ENCODE results near the gene GARIN6.
A peak's percentile ranks its signal among the peaks of the same experiment; 100 is the strongest.
"Not testable (repeated sequence)": the region's sequence is repeated elsewhere in the genome, so short reads cannot be mapped to it uniquely, and the experiment has no call there.

GARIN6 gene

DNA sequence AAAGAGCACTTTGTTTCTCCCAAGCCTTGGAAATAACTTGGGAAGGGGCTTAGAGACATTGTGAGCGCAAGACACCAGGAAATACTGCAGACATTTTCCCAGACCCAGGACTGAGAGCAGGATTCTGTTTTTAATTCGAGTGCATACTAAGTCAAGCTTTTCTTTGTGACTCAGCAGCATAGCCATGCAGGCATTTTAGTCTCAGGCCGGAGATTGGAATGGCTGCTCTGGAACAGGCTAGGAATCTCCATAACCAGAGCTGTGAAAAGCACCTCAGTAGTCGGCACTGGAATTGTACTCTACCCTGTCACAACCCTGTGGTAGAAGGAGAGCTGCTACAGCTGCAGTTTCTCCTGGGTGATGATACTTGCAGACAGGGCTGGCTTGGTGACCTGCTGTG lies 28.9 kb upstream of the GARIN6 start:
- H3K4me3 ChIP-seq (ENCODE audit: low read depth, low read length): no peak overlapping the region
- no peak for DNase-seq (ENCODE audit: low read depth, low spot score)
- POLR2A ChIA-PET: no interaction called here
- TF ChIP-seq, protein P1, sequence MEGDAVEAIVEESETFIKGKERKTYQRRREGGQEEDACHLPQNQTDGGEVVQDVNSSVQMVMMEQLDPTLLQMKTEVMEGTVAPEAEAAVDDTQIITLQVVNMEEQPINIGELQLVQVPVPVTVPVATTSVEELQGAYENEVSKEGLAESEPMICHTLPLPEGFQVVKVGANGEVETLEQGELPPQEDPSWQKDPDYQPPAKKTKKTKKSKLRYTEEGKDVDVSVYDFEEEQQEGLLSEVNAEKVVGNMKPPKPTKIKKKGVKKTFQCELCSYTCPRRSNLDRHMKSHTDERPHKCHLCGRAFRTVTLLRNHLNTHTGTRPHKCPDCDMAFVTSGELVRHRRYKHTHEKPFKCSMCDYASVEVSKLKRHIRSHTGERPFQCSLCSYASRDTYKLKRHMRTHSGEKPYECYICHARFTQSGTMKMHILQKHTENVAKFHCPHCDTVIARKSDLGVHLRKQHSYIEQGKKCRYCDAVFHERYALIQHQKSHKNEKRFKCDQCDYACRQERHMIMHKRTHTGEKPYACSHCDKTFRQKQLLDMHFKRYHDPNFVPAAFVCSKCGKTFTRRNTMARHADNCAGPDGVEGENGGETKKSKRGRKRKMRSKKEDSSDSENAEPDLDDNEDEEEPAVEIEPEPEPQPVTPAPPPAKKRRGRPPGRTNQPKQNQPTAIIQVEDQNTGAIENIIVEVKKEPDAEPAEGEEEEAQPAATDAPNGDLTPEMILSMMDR (IDR thresholded peaks at IDR 0.05; ENCODE audit: insufficient read depth, low read length, missing control alignments): no peak
- CTCF ChIA-PET: interaction anchor here (0.6 to 1.3 kb wide), 2 partner anchors 232 to 576 kb away, joined by 3 to 4 read pairs; no protein-coding TSS in a partner anchor

DNA sequence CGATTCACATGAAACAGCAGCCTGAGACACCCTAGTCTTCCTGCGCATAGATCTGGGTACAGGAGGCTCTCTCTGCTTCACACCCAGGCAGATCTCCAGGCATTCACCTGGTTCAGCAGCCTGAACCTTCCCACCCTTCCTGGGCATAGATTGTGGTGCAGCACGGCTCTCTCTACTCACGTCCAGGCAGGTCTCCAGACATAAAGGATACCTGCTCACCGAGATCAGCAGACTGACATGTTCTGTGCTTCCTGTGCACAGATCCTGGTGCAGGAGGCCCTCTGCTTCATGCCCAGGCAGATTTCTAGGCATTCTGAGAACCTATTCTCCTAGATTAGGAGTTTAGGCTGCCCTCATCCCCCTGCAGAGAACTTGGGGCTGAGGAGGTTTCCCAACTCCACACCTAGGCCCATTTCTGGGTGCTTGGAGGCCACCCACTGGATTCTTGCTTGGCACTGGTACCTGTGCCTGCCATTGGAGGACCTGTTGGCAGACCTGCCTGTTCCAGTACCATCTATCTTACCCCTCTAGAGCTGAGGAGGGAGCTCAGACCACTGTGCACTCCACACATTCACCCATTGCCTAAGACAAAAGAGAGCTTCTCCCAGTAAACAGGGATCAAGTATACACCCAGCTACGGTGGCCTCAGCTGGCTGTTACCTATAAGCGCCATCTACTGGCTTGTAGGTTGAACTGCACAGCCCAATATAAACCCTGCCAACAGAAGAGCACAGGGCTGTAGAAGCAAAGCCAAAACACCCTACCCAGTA lies 28.0 kb upstream of the GARIN6 start:
- TF ChIP-seq, protein P1 (IDR thresholded peaks at IDR 0.05; ENCODE audit: insufficient read depth, low read length, missing control alignments): peak; percentile 58

DNA sequence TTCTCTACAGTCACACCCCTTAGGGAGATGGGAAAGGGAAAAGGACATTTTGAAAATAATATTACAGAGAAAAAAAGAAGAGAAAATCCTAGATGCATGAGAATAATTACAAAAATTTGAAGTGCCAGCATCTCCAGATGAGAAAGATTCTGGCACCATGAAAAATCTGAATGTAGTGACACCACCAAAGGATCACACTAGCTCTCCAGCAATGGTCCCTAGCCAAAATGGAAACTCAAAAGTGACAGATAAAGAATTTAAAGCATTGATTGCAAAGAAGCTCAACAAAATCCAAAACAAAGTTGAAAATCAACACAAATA lies 27.4 kb upstream of the GARIN6 start:
- CTCF ChIA-PET: interaction anchor here (1.0 to 2.5 kb wide), 7 partner anchors 10 to 577 kb away, joined by 3 to 16 read pairs (median 8); no protein-coding TSS in a partner anchor
- no peak for DNase-seq (ENCODE audit: low read depth, low spot score)
- TF ChIP-seq, protein P1 (IDR thresholded peaks at IDR 0.05; ENCODE audit: insufficient read depth, low read length, missing control alignments): no peak
- POLR2A ChIA-PET: no interaction called here
- no peak overlapping the region for H3K4me3 ChIP-seq (ENCODE audit: low read depth, low read length)

More for the DNA sequence above, 28.0 kb upstream of the GARIN6 start:
- ChIA-PET CTCF (interaction anchor here (1.0 to 2.5 kb wide), 7 partner anchors 11 to 577 kb away, joined by 3 to 16 read pairs (median 8); no protein-coding TSS in a partner anchor), POLR2A (no interaction called here)
- H3K4me3 ChIP-seq (ENCODE audit: low read depth, low read length): no peak overlapping the region
- DNase-seq (ENCODE audit: low read depth, low spot score): no peak

DNA sequence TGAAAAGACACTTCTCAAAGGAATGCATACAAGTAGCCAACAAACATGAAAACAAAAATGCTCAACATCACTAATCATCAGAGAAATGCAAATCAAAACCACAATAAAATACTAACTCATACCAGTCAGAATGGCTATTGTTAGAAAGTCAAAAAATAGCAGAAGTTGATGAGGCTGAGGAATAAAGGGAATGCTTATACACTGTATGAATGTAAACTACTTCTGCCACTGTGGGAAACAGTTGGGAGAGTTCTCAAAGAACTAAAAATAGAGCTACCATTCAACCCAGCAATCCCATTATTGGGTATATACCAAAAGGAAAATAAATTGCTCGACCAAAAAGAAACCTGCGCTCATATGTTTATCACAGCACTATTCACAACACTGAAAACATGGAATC lies 23.0 kb upstream of the GARIN6 start:
- CTCF ChIA-PET, POLR2A ChIA-PET: not testable (repeated sequence)

DNA sequence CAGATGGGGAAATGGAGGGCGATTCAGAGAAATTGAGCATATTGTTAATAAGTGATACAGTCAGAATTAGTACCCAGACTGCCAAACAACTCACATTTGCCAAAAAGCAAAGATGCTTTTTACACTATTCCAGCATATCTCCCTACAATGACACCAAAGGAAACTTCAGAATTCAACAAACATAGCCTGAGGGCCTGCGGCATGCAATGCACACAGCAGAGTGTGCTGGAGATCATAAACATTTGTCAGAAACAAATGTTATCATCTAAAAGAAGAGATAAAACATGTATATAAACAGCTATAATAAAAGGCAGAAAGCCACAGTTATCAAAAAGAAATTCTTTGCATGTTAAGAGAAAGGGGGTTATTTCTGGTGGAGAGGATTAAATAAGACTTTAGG lies 20.1 kb upstream of the GARIN6 start:
- ChIA-PET POLR2A (no interaction called here), CTCF (interaction anchor here (1.0 kb wide), 1 partner anchor 236 kb away, joined by 3 read pairs; no protein-coding TSS in a partner anchor)
- TF ChIP-seq, protein P1 (IDR thresholded peaks at IDR 0.05; ENCODE audit: insufficient read depth, low read length, missing control alignments): no peak

More for the DNA sequence above, 23.0 kb upstream of the GARIN6 start:
- H3K4me3 ChIP-seq (ENCODE audit: low read depth, low read length); DNase-seq (ENCODE audit: low read depth, low spot score): not testable (repeated sequence)

DNA sequence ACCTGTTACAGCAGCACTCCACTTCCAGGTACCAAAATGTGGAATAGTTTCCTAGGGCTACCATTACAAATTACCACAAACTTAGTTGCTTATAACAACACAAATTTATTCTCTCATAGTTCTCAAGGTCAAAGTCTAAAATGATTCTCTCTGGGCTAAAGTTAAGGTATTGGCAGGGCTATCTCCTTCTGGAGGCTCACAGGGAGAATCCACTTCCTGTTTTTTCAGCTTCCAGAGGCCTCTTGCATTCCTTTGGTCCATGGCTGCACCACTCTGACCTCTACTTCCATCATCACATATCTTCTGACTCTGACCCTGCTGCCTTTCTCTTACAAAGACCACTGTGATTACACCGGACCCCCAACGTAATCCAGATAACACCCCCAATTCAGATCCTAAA lies 2.9 kb upstream of the GARIN6 start:
- DNase-seq (ENCODE audit: low read depth, low spot score): no peak
- ChIA-PET POLR2A (no interaction called here), CTCF (no interaction called here)
- H3K4me3 ChIP-seq (ENCODE audit: low read depth, low read length): no peak overlapping the region
- TF ChIP-seq, protein P1 (IDR thresholded peaks at IDR 0.05; ENCODE audit: insufficient read depth, low read length, missing control alignments): no peak

More for the DNA sequence above, 20.1 kb upstream of the GARIN6 start:
- H3K4me3 ChIP-seq (ENCODE audit: low read depth, low read length): no peak overlapping the region
- no peak for DNase-seq (ENCODE audit: low read depth, low spot score)

DNA sequence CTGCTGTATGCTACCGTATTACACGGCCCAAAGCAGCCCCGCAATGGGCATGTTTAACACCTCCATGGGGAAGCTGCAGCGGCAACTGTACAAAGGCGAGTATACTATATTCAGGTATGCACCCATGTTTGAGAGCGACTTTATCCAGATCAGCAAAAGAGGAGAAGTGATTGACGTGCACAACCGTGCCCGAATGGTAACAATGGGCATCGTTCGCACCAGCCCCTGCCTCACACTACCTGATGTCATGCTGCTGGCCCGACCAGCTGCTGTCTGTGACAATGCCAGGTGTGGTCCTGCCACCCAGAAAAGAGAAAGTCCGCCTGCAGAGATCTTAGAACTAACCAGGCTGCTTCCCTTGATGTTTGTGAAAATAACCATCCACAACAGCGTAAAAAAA lies 630 bp downstream of the GARIN6 start:
- no peak overlapping the region for H3K4me3 ChIP-seq (ENCODE audit: low read depth, low read length)
- CTCF ChIA-PET: no interaction called here
- POLR2A ChIA-PET: no interaction called here
- TF ChIP-seq, protein P1 (IDR thresholded peaks at IDR 0.05; ENCODE audit: insufficient read depth, low read length, missing control alignments): no peak
- DNase-seq (ENCODE audit: low read depth, low spot score): no peak
